Measurements from ENCODE around the gene EIF5AL1.

EIF5AL1 gene

DNA sequence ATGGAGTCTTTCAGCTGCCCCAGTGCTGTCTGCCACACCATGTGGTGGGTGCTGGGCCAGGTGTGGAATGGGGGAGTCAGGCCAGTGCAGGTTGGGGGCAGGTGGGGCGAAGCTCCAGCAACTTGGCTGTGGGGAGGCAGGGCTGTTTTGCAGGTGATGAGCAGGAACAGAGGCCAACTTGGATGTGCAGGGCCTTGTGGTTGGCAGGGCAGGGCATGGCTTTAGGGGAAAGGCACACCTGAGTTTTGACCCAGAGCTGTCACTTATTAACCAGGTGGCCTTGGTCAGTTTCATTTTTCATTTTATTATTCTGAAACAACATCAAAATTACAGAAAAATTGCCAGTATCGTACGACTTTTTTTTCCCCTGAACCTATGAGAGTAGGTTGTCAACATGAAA is 48.9 kb downstream of the EIF5AL1 start:
- no peak for DNase-seq

- DNase-seq = peak; percentile 55
These were observed 49.9 kb downstream of the EIF5AL1 start for GRCh38 chr10:79562135-79562756.

DNA sequence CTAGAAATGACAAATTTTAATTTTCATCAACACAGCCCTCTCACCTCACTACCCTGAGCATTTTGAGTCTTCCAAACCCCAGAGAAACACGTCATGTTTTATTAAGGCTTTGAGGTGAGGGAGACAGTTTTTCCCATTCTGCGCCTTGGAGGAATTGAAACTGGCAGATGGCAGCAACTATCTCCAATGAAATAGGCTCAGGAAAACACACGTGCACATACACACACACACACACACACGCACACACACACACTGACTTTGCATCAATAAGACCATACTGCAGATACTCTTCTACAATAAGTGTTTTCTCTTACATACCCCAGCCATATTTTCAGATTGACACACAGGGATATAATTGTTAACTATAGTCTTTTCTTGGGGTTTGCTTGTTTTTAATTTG is 51.1 kb downstream of the EIF5AL1 start:
- no peak for DNase-seq

All from stimulated activated naive CD4-positive, alpha-beta T cell treated with Interleukin-2 at 50 U/mL for 16 hours (primary cell).